Stimulated activated CD4-positive, alpha-beta T cell treated with anti-CD3 and anti-CD28 coated beads, Interleukin-1b, Interleukin-23, amount 100 ng/mL, for 1 hour (primary cell): ENCODE results near the gene SNX6.
"Not testable (repeated sequence)": the region's sequence is repeated elsewhere in the genome, so short reads cannot be mapped to it uniquely, and the experiment has no call there.

ENCODE experiments used
- DNase-seq, 2 donors: peaks; one replicate each; pipeline ENCODE4 v3.0.0-alpha.2; 2020; ENCODE audit warnings: low read depth in 2 of 2

SNX6 gene

DNA sequence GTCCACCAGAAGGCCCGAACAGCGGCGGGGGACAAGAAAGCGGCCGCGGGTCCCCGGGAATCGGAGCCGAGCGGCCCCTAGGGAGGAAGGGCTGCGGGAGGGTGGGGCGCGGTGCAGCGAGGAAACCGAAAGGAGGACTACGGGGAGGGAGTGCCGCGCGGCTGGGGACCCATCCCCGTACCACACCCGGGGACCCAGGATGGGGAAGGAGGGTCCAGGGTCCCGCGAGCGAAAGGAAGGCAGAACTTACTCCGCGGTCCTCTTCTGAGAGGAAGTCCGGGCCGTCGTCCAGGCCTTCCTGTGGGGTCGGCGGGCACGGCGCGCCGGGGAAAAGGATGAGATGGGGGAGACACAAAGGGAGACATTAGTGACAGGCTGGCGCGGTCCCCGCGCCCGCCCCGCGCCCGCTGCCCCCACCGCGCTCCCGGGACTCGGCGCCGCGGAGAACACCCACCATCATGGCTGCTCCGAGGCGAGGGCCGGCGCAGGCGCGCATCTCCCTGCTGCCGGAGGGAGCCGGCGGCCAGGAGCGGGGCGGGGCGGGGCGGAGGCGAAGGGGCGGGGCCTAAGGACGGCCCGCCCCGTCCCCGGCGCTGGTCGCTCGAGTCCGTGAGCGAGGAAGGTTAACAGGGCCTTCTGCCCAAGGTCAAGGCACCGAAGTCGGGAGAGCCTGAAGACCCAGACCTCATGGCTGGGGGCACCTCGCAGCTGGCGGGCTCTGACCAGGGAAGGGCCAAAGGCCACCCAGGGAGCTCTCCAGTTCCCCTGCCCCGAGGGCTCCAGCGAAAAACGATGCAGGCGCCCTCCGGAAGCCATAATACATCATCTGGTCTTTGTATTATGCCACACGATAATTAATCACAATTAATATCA, at the start of gene SNX6:
SNX6 (minus strand) TSS at position 492 of the 873 bp plus-strand sequence; CDS start at position 460, 32 bp downstream.
- peak; percentile 51 to 70 for DNase-seq

GRCh38 chr14:34678735-34679134, 48.8 kb upstream of the SNX6 start:
- DNase-seq: no peak

DNA sequence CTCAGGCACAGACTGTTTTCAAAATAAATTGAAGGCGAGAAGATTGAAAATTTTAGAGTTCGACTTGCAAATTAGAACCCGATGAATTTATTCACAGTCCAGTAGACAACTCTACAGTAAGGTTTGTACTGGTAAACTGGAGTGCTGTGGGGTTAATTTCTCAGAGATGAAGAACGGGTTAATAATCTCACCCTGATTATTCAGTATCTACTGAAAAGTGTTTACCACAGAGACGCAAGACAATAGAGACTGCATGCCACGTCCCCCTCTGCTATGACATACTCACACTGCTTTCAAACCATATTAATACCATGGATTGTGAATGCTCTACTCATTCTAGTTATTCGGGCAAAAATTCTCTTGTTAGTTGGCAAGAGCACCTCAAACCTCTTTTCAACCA, 48.4 kb upstream of the SNX6 start:
- no peak for DNase-seq

- no peak for DNase-seq
Observed at GRCh38 chr14:34676516-34677211, 46.7 kb upstream of the SNX6 start.

GRCh38 chr14:34673702-34674101, 43.8 kb upstream of the SNX6 start:
- no peak for DNase-seq

GRCh38 chr14:34671716-34672115, 41.8 kb upstream of the SNX6 start:
- DNase-seq: no peak

DNA sequence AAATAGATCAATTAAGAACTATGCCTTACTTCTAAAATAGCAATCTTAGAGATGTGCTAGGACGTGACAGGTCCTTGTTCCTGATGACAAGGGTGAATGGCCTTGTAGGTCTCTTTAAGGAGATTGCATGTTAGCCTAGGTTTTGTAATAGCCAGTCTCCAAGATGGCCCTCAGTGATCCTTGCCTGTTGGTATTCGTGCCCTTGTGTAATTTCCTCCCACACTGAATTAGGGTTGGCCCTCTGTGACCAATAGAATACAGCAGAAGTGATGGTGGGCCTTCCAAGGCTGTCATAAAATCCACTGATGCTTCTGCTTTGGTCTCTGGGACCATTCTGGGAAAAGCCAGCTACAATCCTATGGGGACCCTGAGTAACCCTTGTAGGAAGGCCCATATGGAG, 38.2 kb upstream of the SNX6 start:
- DNase-seq: no peak

DNA sequence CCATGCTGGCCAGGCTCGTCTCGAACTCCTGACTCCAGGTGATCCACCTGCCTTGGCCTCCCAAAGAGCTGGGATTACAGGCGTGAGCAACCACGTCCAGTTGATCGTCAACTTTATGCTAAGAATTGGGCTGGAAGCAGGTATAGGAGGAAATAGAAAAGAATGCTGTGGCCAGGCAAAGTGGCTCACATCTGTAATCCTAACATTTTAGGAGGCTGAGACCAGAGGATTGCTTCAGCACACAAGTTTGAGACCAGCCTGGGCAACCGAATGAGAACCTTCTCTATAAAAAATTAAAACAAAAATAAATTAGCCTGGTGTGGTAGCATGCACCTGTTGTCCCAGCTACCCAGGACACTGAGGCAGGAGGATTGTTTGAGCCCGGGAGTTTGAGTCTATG, 37.1 kb upstream of the SNX6 start:
- DNase-seq: no peak

DNA sequence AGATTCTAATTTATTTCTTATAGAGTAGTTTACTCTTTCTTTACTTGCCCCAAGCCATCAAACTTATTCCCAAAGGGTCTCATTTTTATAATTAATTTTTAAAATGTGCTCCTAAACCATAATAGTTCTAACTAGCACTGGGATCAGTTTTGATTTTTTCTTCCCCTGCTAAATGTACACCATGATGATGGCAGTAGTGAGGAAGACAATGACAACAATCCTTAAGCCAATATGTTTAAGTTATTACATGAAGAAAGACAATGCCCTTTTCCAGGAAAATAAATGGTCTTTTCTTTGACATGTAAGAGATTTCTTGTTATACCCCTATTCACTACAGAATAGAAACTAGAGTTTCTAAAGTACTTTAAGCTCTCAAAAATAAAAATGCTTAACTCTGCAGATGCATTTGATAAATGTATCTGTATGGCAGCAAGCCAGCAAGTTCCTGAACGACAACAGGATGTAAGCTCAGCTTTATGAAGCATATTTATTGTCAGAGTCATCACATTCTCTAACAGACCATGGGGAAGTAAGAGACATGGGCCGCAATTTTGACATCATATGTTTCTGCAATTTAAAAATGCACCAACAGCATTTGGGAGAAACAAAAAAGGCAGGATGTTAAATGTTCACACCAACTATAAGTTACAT, 36.0 kb upstream of the SNX6 start:
- no peak for DNase-seq

GRCh38 chr14:34662561-34663088, 32.7 kb upstream of the SNX6 start:
- no peak for DNase-seq

- DNase-seq: no peak
Observed at GRCh38 chr14:34660796-34661195, 30.8 kb upstream of the SNX6 start.

DNA sequence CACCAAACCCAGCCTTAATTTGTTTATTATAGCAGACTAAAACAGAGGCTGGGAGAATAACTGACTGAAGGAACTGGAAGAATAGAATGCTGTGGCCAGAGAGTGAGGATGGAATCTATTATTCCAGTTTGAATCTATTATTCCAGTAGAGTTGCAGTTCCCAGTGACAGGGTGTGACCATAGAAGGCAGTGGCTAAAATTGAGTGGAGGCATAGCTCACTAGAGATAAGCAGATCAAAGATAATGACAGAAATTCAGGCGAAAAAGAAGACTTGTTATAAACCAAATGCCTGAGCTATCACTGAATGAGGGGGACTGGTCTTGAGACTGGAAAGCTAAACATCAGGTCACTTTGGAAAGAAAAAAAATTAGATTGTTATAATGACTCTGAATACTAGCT, 26.0 kb upstream of the SNX6 start:
- DNase-seq: no peak

DNA sequence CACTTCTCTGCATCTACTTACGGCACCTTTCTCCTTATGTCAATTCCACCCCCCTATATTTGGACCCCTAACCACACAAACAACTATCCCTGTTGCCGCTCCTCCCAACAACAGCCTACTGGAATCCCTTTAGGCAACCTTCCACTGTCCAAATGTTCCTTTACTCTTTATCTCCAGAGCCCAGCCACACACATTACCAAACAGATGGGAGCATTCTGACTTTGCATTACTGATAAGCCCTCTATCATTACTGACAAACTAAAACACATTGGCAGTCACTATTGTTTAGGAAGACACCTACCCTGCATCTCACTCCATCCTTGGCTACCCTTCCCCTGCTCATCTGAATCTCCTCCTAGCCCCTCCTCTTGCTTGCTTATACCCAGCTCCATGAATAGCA, 23.1 kb upstream of the SNX6 start:
- DNase-seq: not testable (repeated sequence)

DNA sequence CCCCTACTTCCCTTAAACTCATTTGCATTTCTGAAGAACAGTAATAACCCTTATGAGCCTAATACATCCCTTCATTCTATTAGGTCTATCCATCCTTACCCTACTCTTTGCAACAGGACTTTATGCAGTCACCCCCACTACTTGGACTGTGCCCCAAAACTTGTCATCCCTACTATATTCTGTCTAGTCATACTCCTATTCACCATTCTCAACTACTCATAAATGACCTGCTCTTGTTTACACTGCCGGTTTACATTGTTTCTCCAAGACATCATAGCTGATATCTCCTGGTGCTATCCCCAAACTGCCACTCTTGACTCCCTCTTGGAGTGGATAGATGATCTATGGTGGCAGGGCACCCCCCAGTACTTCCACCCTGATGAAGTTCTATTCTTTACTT, 22.4 kb upstream of the SNX6 start:
- DNase-seq: not testable (repeated sequence)

DNA sequence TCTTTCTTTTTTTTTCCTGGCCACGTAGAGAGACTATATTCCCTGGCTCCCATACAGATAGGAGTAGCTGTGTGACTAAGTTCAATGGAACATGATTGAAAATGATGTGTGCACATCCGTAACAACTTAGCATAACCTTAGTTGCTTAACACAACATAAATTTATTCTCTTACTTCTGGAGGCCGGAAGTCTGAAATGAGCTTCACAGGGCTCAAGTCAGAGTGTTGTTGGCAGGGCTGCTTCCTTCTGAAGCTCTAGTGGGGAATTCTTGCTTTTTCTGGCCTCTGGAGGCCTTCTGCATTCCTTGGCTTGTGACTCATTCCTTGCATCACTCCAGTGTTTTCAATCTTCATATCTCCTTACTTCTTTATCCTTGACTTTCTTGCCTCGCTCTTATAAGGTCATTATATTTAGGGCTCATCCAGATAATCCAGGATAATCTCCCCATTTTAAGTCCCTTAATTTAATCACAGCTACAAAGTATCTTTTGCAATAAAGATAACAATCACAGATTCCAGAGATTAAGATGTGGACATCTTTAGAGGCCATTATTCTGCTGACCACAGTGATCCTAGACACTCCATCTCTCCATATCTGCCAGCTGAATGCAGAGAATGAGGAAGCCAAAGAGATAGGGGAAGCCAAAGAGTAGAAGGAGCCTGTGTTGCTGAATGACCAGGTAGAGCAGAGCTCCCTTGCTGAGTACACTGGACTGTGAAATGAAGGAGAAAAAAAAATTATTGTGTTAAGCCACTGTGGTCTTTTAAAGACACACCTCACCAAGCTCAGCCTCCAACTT, 21.0 kb upstream of the SNX6 start:
- no peak for DNase-seq

DNA sequence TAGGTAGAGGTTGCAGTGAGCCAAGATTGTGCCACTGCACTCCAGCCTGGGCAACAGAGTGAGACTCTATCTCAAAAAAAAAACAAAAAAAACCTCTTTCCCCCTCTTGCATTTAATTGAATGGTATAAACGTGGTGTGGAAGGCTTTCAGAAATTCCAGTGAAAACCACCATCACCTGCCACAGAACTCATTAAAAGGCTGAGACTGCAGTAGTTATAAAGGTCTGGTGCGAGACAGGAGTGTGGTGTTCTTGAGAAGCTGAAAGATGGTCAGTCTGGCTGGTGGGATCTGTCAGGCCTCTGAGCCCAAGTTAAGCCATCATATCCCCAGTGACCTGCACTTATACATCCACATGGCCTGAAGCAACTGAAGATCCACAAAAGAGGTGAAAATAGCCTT, 20.1 kb upstream of the SNX6 start:
- not testable (repeated sequence) for DNase-seq

DNA sequence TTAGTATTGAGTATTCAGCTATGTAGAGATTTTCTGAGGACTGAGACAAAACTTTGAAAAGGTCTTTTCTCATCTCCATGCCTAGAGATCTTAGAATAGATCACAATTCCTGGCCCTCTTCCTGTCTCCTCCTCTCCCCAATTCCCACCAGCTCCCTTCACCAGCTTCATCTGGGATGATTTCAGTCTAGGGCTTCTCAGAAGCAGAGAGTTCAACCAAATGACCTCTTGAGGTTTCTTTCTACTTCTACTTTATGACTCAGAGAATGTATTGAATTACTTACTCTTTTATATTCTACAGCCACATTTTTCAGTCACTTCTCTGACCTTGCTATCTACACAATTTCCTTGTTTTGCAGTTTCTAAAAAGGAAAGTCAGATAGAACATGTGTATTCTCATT, 19.4 kb upstream of the SNX6 start:
- DNase-seq: no peak

DNA sequence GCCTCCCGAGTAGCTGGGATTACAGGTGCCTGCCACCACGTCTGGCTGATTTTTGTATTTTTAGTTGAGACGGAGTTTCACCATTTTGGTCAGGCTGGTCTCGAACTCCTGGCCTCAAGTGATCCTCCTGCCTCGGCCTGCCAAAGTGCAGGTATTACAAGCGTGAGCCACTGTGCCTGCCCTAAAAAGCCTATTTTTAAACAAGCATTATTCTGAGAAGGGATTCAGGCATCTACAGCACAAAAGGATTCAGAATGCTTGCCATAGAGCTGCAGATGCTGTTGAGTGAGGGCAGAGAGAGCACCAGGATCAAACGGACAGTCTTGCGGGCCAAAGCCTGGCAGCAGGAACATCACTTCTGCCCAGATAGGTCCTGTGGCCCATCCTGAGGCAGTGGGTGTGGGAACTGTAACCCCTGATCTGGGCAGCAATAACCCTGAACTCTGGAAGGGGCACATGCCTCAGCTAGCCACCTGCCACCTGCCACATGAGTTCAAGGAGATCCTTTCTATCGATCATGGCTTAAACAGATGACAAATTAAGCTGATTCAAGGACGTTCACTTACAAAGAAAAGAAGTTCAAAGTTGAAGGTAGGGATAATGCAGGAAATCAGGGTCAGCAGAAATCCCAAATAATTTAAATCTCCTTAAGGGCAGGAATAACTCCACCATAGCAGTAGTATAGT, 16.8 kb upstream of the SNX6 start:
- no peak for DNase-seq

DNA sequence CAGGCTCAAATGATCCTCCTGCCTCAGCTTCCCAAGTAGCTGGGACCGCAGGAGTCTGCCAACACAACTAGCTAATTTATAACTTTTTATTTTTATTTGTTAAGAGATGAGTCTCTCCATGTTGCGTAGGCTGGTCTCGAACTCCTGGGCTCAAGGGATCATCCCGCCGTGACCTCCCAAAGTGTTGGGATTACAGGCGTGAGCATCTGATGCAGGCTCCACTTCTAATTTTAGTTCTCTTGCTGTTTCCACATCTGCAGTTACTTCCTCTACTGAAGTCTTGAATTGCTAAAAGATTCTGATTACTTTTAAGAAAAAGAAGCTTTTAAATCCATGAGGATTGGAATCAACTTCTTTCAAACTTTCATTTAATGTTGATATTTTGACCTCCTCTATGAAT, 13.4 kb upstream of the SNX6 start:
- no peak for DNase-seq

- no peak for DNase-seq
Observed at GRCh38 chr14:34642595-34642994, 12.6 kb upstream of the SNX6 start.

GRCh38 chr14:34640826-34641225, 10.9 kb upstream of the SNX6 start:
- DNase-seq: no peak
